ENCODE results near the gene CEMIP.

CEMIP gene

DNA sequence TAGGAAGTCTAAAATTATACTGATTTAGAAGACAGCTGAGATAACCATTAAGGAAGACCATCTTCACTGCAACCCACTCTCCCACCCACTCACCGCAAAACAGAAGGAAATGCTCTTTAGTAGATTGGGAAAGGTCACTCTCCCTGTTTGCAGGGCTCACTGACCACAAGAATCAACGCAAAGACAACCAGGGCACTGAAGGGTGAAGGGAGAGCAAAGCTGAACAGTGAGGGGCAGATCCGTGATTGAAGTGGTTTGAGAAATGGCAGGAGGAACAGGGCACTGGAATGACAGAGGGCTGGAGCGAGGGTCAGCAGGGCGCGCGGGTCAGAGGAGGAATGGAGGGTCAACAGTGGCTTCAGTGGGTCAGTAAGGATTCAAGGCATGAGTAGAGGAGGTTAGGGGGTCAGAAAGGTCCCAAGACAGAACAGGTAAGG is 209.9 kb downstream of the CEMIP start:
- no peak for DNase-seq

DNA sequence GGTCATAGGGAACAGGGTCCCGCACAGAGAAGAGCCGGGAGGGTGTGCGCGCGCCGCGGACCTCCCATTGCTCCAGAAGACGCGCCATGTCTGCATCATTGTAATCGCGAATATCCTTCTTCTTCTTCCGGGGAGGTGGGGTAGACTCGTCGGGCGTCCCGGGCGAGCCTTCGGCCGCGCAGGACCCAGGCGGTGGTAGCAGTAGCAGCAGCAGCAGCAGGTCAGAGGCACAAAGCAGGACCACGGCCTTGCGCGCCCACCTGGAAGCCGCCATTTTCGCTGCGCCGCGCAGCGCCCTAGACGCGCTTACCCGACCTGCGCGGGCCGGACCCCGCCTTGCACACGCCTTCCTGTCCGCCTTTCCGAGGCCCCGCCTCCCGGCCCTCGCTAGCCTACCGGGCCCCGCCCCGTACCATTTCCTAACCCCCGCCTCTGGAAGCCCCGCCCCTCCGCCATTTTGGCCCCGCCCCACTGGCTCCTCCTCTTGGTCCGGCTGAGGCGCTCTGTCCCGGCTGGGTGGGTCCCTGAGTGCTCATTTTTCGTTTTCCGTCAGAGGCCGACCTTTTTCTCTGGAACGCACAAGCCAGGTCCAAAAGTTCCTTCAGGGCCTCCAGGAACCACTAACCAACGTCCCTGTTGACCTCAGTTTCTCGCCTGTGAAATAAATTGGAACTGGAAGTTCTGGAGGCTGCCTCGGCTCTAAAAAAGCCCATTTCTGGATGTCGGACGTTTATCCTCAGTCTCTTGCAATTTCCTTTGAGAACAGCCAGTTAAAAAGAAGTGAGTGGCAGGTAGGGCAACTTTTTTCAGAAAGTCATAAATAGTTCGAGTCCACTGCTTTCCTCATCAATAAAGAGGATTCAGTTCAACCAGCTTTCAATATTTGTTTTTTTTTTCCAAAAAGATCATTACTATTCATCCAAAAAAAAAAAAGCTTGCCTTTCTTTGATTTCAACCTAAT is 210.6 kb downstream of the CEMIP start, which contains the start of gene MESD:
TSS of gene MESD (minus strand) at position 302 of the 961 bp plus-strand sequence. CDS start at position 274, 28 bp downstream.
- DNase-seq = peak; percentile 98

DNA sequence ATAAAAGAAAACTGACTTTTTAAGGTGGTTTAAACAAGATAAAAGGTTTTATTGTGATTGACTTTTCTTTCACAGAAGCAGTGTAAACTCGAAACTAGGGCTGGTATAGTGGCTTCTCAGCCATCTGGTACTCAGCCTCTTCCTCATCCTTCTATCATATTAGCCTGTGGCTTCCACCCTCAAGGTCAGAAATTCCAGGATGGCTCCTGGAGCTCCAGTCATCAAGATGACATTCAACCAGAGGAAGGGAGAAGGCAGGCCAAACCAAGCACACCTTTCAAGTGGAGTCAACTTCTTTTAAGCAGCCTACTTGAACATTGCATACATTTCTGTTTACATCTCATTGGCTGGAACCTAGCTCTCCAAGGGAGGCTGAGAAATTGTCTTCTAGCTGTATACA is 211.8 kb downstream of the CEMIP start:
- DNase-seq = no peak

DNA sequence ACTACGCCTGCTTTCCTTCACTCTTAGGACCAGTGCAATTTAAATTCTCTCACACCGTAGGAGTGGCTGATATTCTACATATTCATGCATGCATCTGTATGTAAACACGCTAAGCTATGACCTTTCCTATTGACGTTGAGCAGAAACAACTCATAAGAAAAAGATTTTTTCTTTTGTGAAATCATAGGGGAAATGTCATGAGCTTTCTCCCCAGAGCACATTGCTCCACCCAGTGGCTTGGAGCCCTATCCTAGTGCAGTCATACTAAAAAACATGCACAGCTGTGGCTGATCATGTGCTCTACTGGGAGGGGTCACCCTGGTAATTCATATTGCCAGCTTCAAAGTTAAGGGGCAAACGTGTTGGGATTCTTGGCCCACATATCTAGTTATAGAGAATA is 212.3 kb downstream of the CEMIP start:
- DNase-seq = peak; percentile 44

DNA sequence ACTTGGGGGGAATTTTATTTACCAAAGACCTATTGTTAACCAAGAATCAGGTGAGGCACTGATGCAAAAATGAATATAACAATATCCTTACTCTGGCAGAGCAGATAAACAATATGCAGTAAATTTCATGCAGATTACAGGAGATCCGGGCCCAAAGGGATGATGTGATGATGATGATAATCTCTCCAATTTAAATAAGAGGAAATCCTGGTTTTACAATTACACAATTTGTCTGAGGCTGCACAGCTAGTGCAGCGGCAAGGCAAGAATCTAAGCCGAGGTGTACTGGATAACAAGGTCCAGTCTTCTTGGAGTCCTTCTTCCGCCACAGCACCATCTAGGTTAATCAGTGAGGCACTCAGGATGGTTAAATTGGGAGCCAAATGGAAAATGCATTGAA is 212.8 kb downstream of the CEMIP start:
- no peak for DNase-seq

DNA sequence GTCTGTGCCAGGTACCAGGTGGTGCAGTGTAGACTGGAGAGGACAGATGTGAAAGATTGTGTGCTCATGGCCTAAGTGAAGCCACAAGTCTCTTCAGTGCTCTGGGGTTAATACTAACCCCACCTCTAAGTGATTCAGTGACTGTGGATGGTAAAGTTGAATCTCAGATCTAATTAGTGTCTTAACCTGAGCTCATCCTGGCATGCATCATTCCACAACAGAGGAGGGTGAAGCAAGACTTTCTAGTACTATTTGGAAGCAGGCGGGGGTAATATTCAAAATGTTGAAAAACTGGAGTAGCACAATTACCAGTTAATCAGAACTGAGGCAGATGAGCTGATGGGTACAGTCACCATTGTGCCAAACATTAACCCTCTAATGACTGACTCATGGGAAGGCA is 213.3 kb downstream of the CEMIP start:
- DNase-seq = no peak

DNA sequence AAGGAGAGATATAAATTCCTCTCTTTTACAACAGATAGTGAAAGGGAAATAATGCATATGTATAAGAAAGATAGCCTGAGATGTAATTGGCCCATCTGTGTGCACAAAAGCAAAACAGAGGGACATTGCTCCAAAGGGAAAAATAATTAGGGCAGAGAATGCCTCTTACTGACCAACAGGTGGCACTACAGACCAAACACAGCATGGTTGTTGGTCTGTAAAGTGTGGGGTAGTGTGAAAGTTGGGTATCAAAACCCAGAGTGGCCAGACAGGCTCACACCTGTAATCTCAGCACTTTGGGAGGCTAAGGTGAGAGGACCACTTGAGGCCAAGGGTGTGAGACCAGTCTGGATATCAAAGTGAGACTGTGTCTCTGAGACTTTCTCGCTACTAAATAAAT is 217.1 kb downstream of the CEMIP start:
- DNase-seq = no peak

DNA sequence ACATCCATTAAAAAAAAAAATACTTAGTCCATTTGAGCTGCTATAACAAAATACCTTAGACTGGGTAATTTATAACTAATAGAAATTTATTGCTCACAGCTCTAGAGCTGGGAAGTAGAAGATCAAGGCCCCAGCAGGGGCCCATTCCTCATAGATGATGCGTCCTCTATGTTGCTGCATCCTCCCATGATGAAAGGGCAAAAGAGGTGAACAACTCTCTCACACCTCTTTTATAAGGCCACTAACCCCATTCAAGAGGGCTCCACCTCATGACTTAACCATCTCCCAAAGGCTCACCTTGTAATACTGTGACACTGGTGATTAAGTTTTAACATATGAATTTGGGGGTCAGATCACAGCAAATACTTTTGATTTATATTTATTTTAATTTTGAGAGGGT is 218.5 kb downstream of the CEMIP start:
- DNase-seq = no peak

DNA sequence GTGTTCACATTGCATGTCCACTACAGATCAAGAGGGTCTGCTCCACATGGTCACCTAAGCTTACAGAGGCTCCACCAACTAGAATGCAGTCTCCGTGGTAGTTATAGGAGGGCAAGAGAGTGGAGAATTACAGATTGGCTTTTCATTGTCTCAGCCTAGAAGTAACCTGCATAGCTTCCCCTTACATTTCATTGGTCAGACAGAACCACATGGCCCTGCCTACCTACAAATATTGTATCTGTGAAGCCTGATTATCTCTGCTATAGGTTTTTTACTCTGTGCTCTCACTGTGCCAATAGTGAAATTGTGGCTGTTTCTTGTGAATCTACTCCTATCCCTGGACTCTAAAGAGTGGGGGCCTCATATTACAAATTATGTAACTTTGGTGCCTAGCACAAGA is 219.1 kb downstream of the CEMIP start:
- DNase-seq = no peak

DNA sequence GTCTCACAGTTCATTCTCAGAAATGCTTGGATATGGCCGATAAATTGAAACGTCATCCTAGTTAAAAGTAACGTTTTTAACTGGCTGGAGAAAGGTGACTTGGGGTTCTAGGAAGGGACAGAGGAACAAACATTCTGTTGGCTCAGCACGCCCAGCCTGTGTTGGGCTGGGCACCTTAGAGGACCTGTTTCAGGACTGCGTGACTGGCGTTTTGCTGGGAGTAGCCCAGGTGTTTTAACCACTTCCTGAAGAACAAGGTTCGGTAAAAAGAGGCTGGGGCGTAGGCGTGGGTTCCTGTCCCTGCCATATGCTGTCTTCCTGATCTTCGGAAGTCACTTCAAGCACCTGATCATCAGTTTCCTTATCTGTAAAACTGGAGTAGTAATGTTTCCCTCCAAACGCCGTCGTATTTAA is 220.5 kb downstream of the CEMIP start:
- DNase-seq = peak; percentile 84

DNA sequence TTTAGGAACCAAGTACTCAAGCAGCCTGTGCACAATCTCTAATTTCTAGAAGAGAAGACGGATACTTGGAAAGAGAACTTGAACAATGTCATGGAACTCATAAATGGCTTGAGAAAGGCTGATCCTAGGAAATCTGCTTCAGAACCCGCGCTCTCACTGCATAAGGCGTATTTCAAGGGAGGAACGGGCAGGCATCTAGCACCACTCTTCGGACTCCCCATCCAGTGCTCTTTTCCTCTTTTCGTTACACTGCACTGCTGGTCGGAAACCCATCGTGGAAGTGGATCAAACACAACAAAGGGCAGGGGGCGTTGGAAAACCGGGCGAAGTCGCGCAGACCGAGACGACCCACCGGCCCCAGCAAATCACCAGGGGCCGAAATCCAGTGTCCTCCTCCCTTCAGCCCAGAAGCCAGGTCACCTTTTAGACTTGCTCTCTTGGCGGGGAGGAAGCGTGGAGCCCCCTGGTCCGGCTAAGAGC is 221.0 kb downstream of the CEMIP start:
- no peak for DNase-seq

DNA sequence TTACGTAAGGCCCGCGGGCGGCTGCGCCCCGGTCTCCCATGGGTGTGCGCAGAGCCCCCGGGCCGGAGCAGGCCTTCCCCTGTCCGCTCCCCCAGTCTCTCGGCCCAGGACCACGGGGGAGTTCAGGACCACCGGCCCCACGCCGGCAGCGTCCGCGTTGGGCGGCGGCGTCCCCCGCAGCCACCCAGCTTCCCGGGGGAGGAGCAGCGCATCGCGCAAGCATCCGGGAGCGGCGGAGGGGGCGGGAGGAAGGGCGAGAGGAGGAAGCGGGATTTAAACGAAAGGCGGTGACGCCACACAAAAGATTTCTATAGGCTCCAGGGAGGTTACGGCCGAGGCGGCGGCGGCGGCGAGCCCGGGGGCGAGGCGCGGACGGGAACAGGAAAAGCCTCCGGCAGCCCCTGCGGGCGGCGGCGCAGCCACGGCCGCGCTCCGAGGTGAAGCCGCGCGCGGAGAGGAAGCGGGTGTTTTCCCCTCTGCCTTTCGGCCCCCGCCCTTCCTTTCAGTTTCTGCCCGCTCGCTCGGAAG is 221.5 kb downstream of the CEMIP start, which contains the start of gene TLNRD1:
TSS of gene TLNRD1 (plus strand) at position 300 of the 528 bp plus-strand sequence. CDS start 1,349 bp downstream, outside the sequence.
- peak; percentile 93 for DNase-seq
